Astrocyte of the cerebellum (primary cell): Measurements from ENCODE around the gene LMAN1L.

Experiments used
- DNase-seq: peaks from one replicate; pipeline ENCODE4 v3.0.0-alpha.2; 2011; ENCODE audit warnings: low read depth
- H3K4me3 ChIP-seq: 2 replicates; pipeline ENCODE4 v1.5.1; 2011; ENCODE audit warnings: mild to moderate bottlenecking, low read depth, low read length, moderate library complexity
- CTCF ChIP-seq: IDR thresholded peaks from 2 replicates; pipeline ENCODE4 v1.5.1; 2012; ENCODE audit warnings: low read length, low read depth, moderate library complexity, mild to moderate bottlenecking; ENCODE audit errors: missing control alignments
- in situ Hi-C: cut with HindIII; loops from 2 replicates; pipeline ENCODE4 v1.10.0; 2017; ENCODE audit warnings: low sequenced_read_pairs

Gene LMAN1L

GRCh38 chr15:74786551-74787165 is 26.0 kb upstream of the LMAN1L start:
- in situ Hi-C loops = no loop called here
- H3K4me3 ChIP-seq = no peak overlapping the region
- no peak for DNase-seq
- TF ChIP-seq CTCF = no peak

DNA sequence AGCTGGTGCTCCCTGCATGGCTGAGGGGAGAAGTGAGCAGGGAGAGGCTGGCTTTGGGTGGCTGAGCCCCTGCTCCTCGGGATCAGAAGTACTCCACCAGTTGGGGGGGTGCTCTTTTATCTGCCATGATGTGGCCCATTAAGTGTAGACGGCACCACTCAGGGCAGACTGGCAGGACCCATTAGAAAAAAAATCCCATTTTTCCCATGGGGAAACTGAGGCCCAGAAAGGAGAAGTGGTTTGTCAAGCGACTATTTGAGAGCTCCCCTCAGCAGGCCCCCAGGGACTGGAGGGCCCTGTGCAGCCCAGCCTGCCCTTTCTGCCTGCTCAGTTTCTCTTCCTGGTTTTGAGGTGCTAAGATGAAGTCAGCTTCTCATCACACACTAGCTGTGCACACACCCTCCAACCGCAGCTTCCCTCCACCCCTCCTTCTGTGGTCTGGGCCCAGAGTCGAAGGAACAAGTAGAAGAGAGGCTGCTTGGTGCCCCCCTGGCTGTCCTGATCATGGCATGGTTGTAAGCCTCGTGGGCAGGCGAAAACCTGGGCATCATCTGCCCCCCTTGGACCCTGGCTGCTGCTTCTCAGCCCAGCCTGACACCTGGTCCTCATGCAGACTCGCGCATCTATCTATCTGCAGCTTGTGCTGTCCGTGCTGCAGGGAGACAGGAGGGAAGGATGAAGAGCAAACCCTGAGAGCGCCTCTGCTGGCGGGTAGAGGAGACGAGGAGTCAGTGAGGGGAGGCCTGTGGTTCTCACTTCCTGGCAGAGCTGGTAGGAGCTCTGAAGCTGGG is 25.2 kb upstream of the LMAN1L start:
- in situ Hi-C loops = no loop called here

DNA sequence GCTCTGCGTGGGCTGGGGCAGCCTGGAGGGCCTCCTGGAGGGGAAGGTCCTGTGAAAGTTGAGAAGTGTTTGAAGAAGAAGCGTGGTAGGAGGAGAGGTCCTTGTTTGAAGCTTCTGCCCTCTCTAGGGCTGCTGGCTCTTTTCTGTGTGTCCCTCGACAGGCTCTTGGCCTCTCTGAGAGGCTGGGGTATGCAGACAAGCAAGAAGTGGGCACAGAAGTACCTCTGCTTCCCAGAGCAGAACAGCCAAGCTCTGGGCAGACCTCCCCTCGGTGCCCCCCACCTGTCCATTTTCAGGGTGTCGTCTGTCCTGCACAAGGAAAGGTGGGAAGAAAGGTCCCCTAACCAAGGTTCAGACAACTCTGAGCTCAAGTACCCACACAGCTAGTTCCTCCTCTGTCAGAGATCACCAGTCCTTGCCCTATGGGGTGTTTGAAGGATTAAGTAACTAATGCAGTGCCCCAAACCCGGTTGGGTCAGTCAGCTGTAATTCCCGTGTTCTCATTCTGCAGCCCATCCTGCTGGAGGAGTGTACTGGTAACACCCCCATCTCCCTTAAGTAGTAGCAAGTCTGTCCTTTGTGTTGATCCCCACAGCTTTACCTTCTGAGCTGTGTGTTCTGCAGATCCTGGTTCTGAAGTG is 24.5 kb upstream of the LMAN1L start:
- in situ Hi-C loops = no loop called here
- no peak for TF ChIP-seq CTCF
- no peak for DNase-seq
- no peak overlapping the region for H3K4me3 ChIP-seq

More for the DNA sequence above, 25.2 kb upstream of the LMAN1L start:
- H3K4me3 ChIP-seq = no peak overlapping the region
- DNase-seq = peak; percentile 41
- TF ChIP-seq CTCF = peak; percentile 78

GRCh38 chr15:74788683-74789151 is 23.9 kb upstream of the LMAN1L start:
- in situ Hi-C loops = no loop called here
- no peak overlapping the region for H3K4me3 ChIP-seq
- DNase-seq = no peak
- no peak for TF ChIP-seq CTCF

- in situ Hi-C loops = no loop called here
- H3K4me3 ChIP-seq = no peak overlapping the region
- TF ChIP-seq CTCF = no peak
- DNase-seq = no peak
Measured at GRCh38 chr15:74789171-74789631, 23.4 kb upstream of the LMAN1L start.

GRCh38 chr15:74789741-74790079 is 22.9 kb upstream of the LMAN1L start:
- TF ChIP-seq CTCF = no peak
- in situ Hi-C loops = no loop called here
- DNase-seq = no peak
- H3K4me3 ChIP-seq = no peak overlapping the region
